ENCODE results near the gene USP43.
A peak's percentile ranks its signal among the peaks of the same experiment; 100 is the strongest.
"Not testable (repeated sequence)": the region's sequence is repeated elsewhere in the genome, so short reads cannot be mapped to it uniquely, and the experiment has no call there.

The USP43 gene, protein sequence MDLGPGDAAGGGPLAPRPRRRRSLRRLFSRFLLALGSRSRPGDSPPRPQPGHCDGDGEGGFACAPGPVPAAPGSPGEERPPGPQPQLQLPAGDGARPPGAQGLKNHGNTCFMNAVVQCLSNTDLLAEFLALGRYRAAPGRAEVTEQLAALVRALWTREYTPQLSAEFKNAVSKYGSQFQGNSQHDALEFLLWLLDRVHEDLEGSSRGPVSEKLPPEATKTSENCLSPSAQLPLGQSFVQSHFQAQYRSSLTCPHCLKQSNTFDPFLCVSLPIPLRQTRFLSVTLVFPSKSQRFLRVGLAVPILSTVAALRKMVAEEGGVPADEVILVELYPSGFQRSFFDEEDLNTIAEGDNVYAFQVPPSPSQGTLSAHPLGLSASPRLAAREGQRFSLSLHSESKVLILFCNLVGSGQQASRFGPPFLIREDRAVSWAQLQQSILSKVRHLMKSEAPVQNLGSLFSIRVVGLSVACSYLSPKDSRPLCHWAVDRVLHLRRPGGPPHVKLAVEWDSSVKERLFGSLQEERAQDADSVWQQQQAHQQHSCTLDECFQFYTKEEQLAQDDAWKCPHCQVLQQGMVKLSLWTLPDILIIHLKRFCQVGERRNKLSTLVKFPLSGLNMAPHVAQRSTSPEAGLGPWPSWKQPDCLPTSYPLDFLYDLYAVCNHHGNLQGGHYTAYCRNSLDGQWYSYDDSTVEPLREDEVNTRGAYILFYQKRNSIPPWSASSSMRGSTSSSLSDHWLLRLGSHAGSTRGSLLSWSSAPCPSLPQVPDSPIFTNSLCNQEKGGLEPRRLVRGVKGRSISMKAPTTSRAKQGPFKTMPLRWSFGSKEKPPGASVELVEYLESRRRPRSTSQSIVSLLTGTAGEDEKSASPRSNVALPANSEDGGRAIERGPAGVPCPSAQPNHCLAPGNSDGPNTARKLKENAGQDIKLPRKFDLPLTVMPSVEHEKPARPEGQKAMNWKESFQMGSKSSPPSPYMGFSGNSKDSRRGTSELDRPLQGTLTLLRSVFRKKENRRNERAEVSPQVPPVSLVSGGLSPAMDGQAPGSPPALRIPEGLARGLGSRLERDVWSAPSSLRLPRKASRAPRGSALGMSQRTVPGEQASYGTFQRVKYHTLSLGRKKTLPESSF

DNA sequence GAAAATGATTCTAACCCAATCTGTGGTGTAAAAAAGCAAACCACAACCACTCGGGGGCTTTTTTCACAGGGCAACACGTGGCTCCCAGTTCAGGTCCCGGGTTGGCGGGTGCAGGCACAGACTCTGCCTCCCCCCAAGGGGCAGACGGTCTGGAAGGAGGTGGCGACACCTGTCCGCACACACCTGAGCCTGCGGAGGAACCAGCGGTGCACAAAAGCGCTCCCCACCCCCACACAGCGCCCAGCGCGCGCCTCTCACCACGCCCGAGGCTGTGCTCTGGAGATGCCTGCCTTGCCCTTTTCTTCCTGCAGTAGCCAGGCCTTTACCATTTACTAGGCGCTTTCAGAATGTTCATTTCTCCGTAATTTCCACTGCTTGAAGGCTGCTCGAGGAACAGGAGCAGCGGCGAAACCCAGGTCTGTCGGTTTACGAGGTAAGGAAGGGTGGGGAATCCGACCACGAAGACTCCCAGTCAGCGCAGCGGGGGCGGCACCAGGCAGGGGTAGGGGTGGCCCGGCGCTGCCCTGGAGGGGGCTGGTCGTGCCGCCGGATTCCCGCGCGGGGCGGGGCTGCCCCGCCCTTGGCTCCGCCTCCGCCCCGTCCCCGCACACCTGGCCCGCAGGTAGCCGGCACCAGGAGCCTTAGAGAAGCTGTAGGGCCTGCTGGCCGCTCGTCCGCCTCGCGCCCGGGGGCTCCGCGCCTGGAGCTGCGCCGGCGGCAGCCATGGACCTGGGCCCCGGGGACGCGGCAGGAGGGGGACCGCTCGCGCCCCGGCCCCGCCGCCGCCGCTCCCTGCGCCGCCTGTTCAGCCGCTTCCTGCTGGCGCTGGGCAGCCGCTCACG is at the start of gene USP43:
Gene USP43, plus strand, starts transcription at position 608 of the 842 bp plus-strand sequence. Its CDS starts 116 bp downstream, at position 724.
- peak in 1 of 2 donors; percentile 7 for DNase-seq

DNA sequence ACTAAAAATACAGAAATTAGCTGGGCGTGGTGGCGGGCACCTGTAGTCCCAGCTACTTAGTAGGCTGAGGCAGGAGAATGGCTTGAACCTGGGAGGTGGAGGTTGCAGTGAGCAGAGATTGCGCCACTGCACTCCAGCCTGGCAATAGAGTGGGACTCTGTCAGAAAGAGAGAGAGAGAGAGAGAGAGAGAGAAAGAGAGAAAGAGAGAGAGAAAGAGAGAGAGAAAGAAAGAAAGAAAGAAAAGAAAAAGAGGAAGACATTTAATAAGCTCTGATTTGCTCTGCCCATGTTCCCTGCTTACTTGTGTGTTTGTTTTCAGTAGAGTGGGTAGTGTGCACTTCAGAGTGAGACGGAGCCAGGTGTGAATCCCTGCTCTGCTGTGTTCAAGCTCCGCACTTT is 47.7 kb upstream of the USP43 start:
- not testable (repeated sequence) for DNase-seq

DNA sequence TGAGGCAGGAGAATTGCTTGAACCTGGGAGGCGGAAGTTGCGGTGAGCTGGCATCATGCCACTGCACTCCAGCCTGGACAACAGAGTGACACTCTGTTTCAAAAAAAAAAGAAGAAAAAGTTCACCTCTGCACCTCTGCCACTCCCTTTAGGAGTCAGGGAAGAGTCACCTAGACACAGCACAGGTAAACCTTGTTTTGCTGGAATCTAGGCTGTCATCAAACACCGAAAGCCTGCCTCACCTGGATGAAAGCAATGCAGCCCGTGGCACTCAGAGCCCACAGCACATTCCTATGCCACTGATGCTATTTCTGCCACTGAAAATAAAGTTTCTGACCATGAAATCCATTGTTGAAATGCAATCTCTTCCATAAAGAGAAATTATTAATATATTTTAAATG is 46.7 kb upstream of the USP43 start:
- DNase-seq: no peak

DNA sequence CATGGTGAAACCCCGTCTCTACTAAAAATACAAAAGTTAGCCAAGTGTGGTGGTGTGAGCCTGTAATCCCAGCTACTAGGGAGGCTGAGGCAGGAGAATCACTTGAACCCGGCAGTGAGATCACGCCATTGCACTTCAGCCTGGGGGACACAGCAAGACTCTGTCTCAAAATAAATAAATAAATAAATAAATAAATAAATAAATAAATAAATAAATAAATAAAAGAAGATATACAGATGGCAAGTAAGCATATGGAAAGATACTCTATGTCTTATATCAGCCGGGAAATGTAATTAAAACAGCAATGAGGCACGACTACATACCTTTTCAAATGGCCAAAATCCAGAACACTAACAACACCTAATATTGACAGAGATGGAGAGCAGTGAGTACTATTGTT is 40.7 kb upstream of the USP43 start:
- DNase-seq: not testable (repeated sequence)

DNA sequence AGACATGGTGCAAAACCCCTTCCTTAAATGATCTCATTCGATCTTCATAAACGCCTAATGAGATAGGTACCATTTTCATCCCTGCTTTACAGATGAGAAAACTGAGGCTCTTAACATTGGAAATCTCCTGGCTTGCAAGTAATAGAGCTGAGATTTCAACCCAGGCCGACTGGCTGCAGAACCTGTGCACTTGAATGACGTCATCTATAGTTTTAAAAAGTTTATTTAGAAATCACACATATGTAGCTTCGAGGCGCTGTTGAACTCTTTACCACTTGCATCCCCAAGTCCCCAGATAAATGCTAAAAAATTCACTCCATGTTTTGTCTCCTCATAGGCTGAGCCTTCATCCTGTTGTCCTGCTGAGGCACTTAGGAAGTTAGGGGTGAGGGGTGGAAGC is 38.9 kb upstream of the USP43 start:
- no peak for DNase-seq

DNA sequence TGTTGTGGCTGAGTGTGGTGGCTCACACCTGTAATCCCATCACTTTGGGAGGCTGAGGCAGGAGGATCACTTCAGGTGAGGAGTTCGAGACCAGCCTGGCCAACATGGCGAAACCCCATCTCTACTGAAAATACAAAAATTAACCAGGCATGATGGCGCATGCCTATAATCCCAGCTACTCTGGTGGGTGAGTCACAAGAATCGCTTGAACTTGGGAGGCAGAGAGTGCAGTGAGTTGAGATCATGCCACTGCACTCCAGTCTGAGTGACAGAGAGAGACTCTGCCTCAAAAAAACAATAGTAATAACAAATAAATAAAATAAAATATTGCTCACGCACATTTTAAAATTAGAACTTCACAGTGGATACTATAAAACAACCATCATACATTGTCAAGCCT is 38.3 kb upstream of the USP43 start:
- not testable (repeated sequence) for DNase-seq

DNA sequence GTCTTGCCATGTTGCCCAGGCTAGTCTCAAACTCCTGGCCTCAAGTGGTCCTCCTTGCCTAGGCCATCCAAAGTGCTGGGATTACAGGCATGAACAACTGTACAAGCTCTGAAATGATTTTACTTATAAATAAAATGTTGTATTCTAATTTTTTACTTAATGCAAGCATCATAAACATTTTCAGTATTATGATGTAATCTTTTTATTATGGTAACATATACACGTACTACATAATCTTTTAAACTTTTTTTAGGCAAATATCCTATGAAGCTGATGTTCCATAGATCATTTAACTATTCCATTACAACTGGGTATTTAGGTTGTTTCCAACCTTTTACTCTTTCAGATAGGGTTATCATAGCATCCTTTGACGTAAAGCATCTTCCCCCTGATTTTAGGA is 33.8 kb upstream of the USP43 start:
- no peak for DNase-seq

DNA sequence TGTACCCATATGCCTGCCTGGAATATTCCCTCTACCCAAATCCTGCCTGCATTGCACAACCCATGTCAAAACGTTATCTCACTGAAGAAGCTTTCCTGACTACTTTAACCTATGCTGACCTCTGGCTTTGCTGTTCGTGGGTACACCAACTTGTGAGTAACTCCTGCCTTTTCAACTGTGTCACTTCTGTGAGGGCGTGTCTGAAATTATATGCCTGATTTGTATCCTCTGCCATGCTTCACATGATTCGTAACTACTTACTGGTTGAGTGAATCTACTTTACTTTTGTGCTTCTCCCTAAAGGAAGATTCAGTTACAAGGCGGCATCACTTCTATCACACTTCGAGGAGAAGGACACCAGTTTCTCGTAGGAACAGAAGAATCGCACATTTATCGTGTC is 33.3 kb upstream of the USP43 start:
- no peak for DNase-seq

DNA sequence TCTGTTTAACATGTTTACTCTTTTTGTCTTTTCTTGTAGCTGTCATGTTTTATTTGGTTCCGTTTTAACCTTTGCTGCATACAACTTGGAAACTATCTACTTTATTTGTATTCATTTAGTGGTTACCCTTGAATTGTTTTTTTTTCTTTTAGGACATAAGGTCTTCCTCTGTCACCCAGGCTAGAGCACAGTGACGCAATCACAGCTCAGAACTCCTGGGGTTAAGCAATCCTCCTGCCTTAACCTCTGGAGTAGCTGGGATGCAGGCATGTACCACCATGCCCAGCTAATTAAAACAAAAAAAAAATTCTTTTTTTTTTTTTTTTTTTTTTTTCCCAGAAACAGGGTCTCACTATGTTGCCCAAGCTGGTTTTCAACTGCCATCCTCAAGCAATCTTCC is 29.8 kb upstream of the USP43 start:
- no peak for DNase-seq

DNA sequence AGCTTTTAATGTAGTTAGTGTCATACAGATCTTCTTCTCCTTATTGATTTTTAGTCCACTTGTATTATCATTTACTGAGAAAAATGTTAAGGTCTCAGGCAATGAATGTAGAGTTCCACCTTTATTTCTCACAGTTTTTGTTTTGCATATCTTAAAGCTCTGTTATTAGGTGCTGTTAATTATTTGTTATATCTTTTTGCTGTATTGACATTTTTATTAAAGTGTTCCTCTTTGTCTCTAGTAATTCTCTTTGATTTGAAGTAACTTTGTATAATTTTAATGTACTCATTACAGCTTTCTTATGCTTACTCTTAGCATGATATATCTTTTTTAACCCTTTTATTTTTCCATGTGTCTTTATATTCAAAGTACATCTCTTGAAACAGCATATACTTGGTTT is 22.4 kb upstream of the USP43 start:
- no peak for DNase-seq

DNA sequence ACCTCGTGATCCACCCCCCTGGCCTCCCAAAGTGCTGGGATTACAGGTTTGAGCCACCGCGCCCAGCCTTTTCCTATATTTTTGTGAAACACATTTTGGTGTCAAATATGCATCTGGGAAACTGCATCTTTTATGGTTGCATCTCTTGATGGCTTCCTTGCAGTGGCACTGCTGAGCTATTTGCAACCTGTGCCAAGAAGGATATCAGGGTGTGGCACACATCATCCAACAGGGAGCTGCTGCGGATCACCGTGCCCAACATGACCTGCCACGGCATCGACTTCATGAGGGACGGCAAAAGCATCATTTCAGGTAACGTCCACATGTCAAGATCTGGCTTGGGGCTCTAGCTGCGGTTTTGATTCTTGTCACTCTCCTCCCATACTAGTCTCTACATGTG is 16.8 kb upstream of the USP43 start:
- no peak for DNase-seq

DNA sequence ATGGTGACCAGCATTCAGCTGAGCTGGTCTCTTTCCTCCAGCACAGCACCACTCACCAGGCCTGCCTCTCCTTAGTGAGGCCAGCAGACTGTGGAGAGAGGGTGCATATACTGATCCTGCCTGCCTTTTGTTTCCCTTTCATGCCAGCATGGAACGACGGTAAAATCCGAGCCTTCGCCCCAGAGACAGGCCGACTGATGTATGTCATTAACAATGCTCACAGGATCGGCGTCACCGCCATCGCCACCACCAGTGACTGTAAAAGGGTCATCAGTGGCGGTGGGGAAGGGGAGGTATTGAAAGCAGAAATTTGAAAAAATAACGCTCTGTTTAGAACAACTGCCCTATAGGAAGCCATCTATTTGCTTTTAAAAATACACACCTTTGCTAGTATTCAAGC is 12.6 kb upstream of the USP43 start:
- DNase-seq: no peak

DNA sequence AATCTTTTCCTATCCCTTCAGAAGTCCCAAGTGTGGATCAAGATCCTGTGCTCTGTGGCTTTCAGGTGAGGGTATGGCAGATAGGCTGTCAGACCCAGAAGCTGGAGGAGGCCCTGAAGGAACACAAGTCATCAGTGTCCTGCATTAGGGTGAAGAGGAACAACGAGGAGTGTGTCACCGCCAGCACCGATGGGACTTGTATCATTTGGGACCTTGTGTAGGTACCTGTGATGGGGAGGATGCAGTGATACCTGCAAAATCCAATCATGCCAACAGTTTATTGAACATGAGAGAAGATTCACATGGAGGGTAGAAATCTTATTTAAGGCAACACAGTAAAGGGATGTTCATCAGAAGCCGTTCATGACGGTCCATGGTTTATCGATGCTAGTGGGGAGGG is 10.0 kb upstream of the USP43 start:
- DNase-seq: no peak

DNA sequence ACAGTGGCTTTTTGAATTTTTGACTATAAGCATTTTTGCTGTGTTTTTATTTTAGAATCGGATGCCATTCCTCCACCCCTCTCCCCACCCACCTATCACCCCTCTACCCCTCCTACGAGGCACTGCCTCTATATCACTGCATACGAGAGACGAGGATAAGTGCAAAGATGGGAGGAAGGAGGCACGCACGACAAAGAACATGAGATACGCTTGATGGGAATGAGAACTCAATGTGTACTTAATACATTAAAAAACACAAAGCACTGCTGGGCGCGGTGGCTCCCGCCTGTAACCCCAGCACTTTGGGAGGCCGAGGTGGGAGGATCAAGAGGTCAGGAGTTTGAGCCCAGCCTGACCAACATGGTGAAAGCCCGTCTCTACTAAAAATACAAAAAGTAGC is 8.8 kb upstream of the USP43 start:
- DNase-seq: no peak

DNA sequence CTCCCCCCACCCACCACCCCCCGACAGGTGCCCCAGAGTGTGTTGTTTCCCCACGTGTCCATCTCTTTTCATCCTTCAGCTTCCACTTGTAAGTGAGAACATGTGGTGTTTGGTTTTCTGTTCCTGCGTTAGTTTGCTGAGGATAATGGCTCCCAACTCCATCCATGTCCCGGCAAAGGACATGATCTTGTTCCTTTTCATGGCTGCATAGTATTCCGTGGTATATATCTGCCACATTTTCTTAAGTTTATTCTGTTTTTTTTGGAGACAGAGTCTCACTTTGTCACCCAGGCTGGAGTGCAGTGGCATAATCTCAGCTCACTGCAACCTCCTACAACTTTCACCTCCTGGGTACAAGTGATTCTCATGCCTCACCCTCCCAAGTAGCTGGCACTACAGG is 4.9 kb upstream of the USP43 start:
- not testable (repeated sequence) for DNase-seq

DNA sequence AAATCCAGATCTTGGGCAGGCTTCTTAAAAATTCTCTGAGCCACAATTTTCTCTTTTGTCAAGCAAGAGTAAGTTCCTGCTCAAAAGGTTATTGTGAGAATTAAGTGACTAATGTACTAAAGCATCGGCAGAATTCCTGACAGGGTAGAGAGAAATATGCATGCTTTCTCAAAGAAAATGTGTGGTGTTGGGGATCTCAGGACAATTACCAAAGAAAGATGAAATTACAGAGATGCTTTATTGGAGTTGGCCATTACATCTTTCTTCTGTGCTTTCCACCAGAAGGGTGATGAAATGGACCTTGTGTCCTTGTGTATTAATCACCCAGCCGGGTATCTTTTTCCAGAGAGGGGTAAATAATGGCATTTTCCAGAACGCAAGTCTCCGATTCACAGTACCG is 1.7 kb upstream of the USP43 start:
- no peak for DNase-seq

DNA sequence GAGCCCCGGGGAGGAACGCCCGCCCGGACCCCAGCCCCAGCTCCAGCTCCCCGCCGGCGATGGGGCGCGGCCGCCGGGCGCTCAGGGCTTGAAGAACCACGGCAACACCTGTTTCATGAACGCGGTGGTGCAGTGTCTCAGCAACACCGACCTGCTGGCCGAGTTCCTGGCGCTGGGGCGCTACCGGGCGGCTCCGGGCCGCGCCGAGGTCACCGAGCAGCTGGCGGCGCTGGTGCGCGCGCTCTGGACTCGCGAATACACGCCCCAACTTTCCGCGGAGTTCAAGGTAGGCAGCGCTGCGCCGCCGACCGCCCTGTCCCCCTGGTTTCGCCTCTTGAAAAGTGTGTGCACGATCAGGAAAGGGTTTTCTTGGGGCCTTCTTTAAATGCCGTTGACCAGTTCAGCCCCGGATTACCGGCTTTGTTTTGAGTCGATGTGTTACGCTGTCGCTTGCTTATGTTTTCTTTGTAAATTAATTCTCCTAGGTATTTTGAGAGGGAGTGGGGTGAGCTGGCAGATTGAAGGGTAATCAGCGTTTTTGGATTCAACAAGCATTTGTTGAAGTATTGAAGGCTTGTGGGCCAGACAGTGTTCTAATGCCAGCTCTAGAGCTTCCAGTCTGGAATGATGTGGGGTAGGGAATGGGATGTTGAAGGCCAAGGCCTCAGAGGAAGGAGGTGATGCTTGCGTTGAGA is 681 bp downstream of the USP43 start:
- no peak for DNase-seq

DNA sequence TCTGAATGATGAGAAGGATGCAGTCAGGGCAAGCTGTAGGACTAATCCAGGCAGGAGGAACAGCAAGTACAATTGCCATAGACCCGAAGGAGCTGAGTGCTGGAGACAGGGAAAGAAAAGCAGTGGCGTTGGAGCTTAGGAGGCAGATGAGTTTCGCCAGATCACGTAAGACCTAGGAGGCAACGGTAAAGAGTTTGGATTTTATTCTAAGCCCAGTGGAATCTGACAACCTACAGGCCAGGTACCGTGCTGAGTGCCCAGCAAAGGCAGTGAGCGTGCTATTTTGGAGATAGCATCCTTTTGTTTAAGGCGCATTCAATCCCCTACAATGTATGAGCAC is 1.2 kb downstream of the USP43 start:
- DNase-seq: no peak

DNA sequence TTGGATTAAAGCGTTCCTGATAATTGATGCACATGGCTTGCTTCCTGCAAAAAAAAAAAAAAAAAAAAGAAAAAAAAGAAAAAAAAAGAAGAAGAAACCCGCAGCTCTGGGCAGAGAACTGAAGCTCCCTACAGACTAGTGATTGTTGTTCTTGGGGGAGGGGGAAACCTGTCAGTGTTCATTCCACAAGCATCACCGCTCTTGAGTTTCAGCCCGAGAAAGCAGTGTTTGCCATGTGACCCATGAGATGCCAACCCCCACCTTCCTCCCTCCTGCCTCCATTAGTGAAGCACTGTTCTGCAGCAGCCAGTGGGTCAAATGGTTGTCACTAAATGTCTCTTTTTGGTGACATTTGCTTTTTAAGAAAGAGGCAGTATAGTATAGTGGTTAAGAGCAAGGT is 1.7 kb downstream of the USP43 start:
- DNase-seq: no peak

DNA sequence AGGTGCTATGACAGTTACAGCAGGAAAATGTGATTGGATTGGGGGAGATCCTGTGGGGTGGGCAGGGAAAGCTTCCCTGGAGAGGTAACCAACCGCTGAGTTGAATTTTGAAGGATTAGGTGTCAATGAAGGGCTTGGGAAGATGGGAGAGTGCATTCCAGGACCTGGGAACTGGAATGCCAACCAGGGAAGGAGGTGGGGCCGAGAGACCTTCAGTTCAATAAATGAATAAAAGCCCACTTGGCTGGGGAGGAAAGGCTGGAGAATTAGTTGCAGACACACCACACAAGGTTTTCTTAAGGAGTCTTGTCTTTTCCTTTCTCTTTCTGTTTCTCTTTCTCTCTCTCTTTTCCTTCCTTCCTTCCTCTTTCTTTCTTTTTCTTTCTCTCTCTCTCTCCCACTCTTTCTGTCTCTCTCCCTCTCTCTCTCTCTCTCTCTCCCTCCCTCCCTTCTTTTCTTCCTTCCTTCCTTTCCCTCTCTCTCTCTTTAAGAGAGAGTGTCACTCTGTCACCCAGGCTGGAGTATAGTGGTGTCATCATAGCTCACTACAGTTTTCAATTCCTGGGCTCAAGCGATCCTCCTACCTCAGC is 3.3 kb downstream of the USP43 start:
- DNase-seq: no peak

DNA sequence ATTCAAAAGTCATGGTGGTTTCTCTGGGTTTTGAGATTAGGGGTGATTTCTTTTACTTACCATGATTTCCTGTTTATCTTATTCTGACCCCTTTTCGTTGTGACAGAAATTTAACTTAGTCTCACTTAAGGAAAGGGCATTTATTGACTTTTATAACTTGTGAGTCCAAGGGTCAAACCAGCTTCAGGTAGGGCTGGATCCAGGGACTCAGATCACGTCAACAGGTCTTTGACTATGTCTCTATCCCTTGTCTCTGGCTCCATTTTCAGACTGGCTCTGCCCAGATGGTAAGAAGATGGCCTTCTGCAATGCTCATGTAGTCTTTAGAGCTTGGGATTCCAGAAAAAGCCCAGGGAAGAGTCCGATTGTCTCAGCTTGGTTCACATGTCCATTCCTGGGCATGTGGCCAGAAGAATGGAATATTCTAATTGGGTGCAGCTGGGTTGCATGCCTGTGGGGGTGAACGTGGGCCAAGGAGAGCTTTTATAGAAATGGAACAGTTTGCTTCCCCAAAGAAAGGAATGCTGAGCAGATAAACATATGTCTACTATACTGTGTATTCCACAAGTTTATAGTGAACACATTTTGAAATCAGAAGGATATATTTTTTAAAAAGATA is 13.4 kb downstream of the USP43 start:
- DNase-seq: no peak

Measured in activated CD4-positive, alpha-beta T cell treated with anti-CD3 and anti-CD28 coated beads for 4 hours (primary cell).